H1 (cell line): ENCODE measurements around the gene RPL28. TPM values are rescaled to one million over a fixed set of nuclear protein-coding genes. Genes with fewer than 3 reads are reported as not detected.

Experiments used
- BCL11A ChIP-seq, 2 experiments: IDR thresholded peaks; one replicate each; pipeline ENCODE4 v1.6.1; 2011; ENCODE audit warnings: low read depth in 2 of 2, low read length in 2 of 2, mild to moderate bottlenecking in 2 of 2
- CHD1 ChIP-seq: IDR thresholded peaks from 2 replicates; pipeline ENCODE4 v1.6.1; 2012; ENCODE audit warnings: low read depth, low read length, improper control_type of control experiment
- CHD7 ChIP-seq: fragments of 300-600 bp; sonication (generic); IDR thresholded peaks from 2 replicates; pipeline ENCODE4 v1.7.1; 2012; ENCODE audit warnings: low read length, moderate library complexity, mild to moderate bottlenecking, inconsistent platforms; ENCODE audit not compliant: insufficient replicate concordance
- EGR1 ChIP-seq: IDR thresholded peaks from 2 replicates; pipeline ENCODE4 v1.6.1; 2011; ENCODE audit warnings: low read depth, low read length, borderline replicate concordance
- EZH2 ChIP-seq: fragments of 200-600 bp; sonication (generic); IDR thresholded peaks from 2 replicates; pipeline ENCODE4 v1.7.1; 2012; ENCODE audit warnings: low read depth, mild to moderate bottlenecking, moderate library complexity, low read length, inconsistent platforms; ENCODE audit not compliant: severe bottlenecking
- FOSL1 ChIP-seq: IDR thresholded peaks from 2 replicates; pipeline ENCODE4 v1.6.1; 2011; ENCODE audit warnings: mild to moderate bottlenecking, low read depth, low read length, moderate library complexity; ENCODE audit not compliant: insufficient read depth
- POLR2AphosphoS5 ChIP-seq: IDR thresholded peaks from 2 replicates; pipeline ENCODE4 v1.6.1; 2011; ENCODE audit warnings: low read depth, low read length
- SP1 ChIP-seq: IDR thresholded peaks from 2 replicates; pipeline ENCODE4 v1.6.1; 2011; ENCODE audit warnings: low read depth, low read length
- SRF ChIP-seq: IDR thresholded peaks from 2 replicates; pipeline ENCODE4 v1.6.1; 2011; ENCODE audit warnings: mild to moderate bottlenecking, low read depth, low read length, moderate library complexity
- polyA plus RNA-seq, 7 experiments: library from polyadenylated mRNA; depleted of rRNA in 3 of 7; stranded (reverse) in 5 of 7; unstranded in 2 of 7; fragments of >200 nt in 5 of 7; fragments of 200-250 nt in 2 of 7; gene quantifications; 1 replicate in 5 of 7; 2 replicates in 1 of 7; 4 replicates in 1 of 7; pipeline versions ENCODE4 v1.2.1 to v1.2.3, GENCODE V29; 2011 to 2013; ENCODE audit warnings: missing spikeins in 2 of 7, mixed read lengths in 2 of 7
- total RNA-seq: library from RNA; stranded (reverse); fragmentation: NEBNext Ultra II Directional; extraction: Animal tissue kit (Norgen Biotek cat#: 25700); gene quantifications from 2 replicates; pipeline ENCODE4 v1.2.1, GENCODE V29; 2021
- TF ChIP-seq, protein P1 (sequence below): IDR thresholded peaks from 2 replicates; pipeline ENCODE4 v1.6.1; 2012; ENCODE audit warnings: inconsistent platforms

The RPL28 gene
- total and polyA plus RNA-seq, 2 of the 8 experiments (the other 6 are each of a cell fraction or from before 2014, with no cell fraction given), result 2,123 to 8,402 TPM

GRCh38 chr19:55385724-55386492, at the start of gene RPL28 (continued):
- TF ChIP-seq POLR2AphosphoS5 (peak; percentile 100), CHD1 (no peak), CHD7 (no peak), EZH2 (no peak), EGR1 (no peak), SP1 (no peak), BCL11A (IDR thresholded peaks at IDR 0.05; ENCODE audit: low read depth in 2 of 2, low read length in 2 of 2) (no peak), FOSL1 (no peak), SRF (no peak)
- TF ChIP-seq, protein P1, sequence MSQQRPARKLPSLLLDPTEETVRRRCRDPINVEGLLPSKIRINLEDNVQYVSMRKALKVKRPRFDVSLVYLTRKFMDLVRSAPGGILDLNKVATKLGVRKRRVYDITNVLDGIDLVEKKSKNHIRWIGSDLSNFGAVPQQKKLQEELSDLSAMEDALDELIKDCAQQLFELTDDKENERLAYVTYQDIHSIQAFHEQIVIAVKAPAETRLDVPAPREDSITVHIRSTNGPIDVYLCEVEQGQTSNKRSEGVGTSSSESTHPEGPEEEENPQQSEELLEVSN, result no peak
